SK-N-SH treated with all-trans-retinoic acid at 6 μM for 48 hours (cell line): Measurements from ENCODE around the gene CD200R1L.
A peak's percentile ranks its signal among the peaks of the same experiment; 100 is the strongest.

Source experiments
- ATAC-seq: fragments of 200-7000 bp; cut with Tn5 transposase; 3 replicates; pipeline ENCODE4 v1.9.1; 2020; ENCODE audit warnings: mild to moderate bottlenecking, moderate library complexity
- ARNTL ChIP-seq: fragments of 450-650 bp; formaldehyde crosslinking; IDR thresholded peaks from 2 replicates; pipeline ENCODE4 v1.5.0; 2020; ENCODE audit warnings: low read depth, mild to moderate bottlenecking, moderate library complexity, borderline replicate concordance
- BACH2 ChIP-seq: fragments of 250-450 bp; sonication (Bioruptor Pico); IDR thresholded peaks from 2 replicates; pipeline ENCODE4 v1.9.0; 2021; ENCODE audit warnings: mild to moderate bottlenecking, borderline replicate concordance
- CSDC2 ChIP-seq: fragments of 250-450 bp; sonication (Bioruptor Pico); IDR thresholded peaks from 2 replicates; pipeline ENCODE4 v1.5.0; 2020; ENCODE audit warnings: mild to moderate bottlenecking, moderate library complexity
- ESRRG ChIP-seq: fragments of 250-450 bp; sonication (Bioruptor Pico); IDR thresholded peaks from 2 replicates; pipeline ENCODE4 v1.6.1; 2021; ENCODE audit warnings: mild to moderate bottlenecking
- GLIS3 ChIP-seq: fragments of 250-450 bp; sonication (Bioruptor Pico); IDR thresholded peaks from 2 replicates; pipeline ENCODE4 v1.5.0; 2020; ENCODE audit warnings: mild to moderate bottlenecking, moderate library complexity
- ISL1 ChIP-seq: fragments of 250-450 bp; sonication (Bioruptor Pico); IDR thresholded peaks from 2 replicates; pipeline ENCODE4 v2.1.2; 2022; ENCODE audit warnings: mild to moderate bottlenecking, moderate library complexity
- OSR1 ChIP-seq: fragments of 250-450 bp; sonication (Bioruptor Pico); IDR thresholded peaks from 2 replicates; pipeline ENCODE4 v1.8.0; 2022; ENCODE audit warnings: moderate library complexity, mild to moderate bottlenecking, inconsistent platforms
- PPARA ChIP-seq: fragments of 250-450 bp; sonication (Bioruptor Pico); IDR thresholded peaks from 2 replicates; pipeline ENCODE4 v1.5.0; 2020; ENCODE audit warnings: mild to moderate bottlenecking, borderline replicate concordance
- RARB ChIP-seq: fragments of 250-450 bp; sonication (Bioruptor Pico); IDR thresholded peaks from 2 replicates; pipeline ENCODE4 v1.8.0; 2021; ENCODE audit warnings: mild to moderate bottlenecking, moderate library complexity
- SNAI2 ChIP-seq: fragments of 250-450 bp; sonication (Bioruptor Pico); IDR thresholded peaks from 2 replicates; pipeline ENCODE4 v1.5.0; 2020; ENCODE audit warnings: mild to moderate bottlenecking, moderate library complexity
- TCF4 ChIP-seq: fragments of 250-450 bp; sonication (Bioruptor Pico); IDR thresholded peaks from 2 replicates; pipeline ENCODE4 v1.8.0; 2021; ENCODE audit warnings: mild to moderate bottlenecking, moderate library complexity, borderline replicate concordance
- TOX ChIP-seq: fragments of 250-450 bp; sonication (Bioruptor Pico); IDR thresholded peaks from 2 replicates; pipeline ENCODE4 v1.8.0; 2021; ENCODE audit warnings: mild to moderate bottlenecking, moderate library complexity, borderline replicate concordance
- ZC3H10 ChIP-seq: fragments of 250-450 bp; sonication (Bioruptor Pico); IDR thresholded peaks from 2 replicates; pipeline ENCODE4 v1.5.1; 2021; ENCODE audit warnings: mild to moderate bottlenecking, moderate library complexity
- ZFP3 ChIP-seq: fragments of 250-450 bp; sonication (Bioruptor Pico); IDR thresholded peaks from 2 replicates; pipeline ENCODE4 v1.5.0; 2020; ENCODE audit warnings: mild to moderate bottlenecking, moderate library complexity
- ZFP30 ChIP-seq: fragments of 450-650 bp; formaldehyde crosslinking; IDR thresholded peaks from 2 replicates; pipeline ENCODE4 v1.5.0; 2022; ENCODE audit warnings: mild to moderate bottlenecking, moderate library complexity
- ZNF565 ChIP-seq: fragments of 450-650 bp; formaldehyde crosslinking; conservative IDR thresholded peaks from 2 replicates; pipeline ENCODE4 v1.5.0; 2020; ENCODE audit warnings: low read depth, mild to moderate bottlenecking, moderate library complexity
- ZNF70 ChIP-seq: fragments of 450-650 bp; formaldehyde crosslinking; IDR thresholded peaks from 2 replicates; pipeline ENCODE4 v1.5.0; 2020; ENCODE audit warnings: mild to moderate bottlenecking, moderate library complexity
- ZNF8 ChIP-seq: fragments of 450-650 bp; formaldehyde crosslinking; IDR thresholded peaks from 2 replicates; pipeline ENCODE4 v1.5.0; 2020; ENCODE audit warnings: mild to moderate bottlenecking, moderate library complexity
- TF ChIP-seq, protein P1 (sequence below): fragments of 250-450 bp; sonication (Bioruptor Pico); IDR thresholded peaks from 2 replicates; pipeline ENCODE4 v1.8.0; 2021; ENCODE audit warnings: low read depth, mild to moderate bottlenecking, moderate library complexity, borderline replicate concordance
- TF ChIP-seq, protein P2 (sequence below): fragments of 250-450 bp; sonication (Bioruptor Pico); IDR thresholded peaks from 2 replicates; pipeline ENCODE4 v1.5.1; 2021; ENCODE audit warnings: mild to moderate bottlenecking, moderate library complexity
- TF ChIP-seq, protein P3 (sequence below): fragments of 250-450 bp; sonication (Bioruptor Pico); IDR thresholded peaks from 2 replicates; pipeline ENCODE4 v1.5.0; 2020; ENCODE audit warnings: mild to moderate bottlenecking, moderate library complexity
- TF ChIP-seq, protein P4 (sequence below): fragments of 250-450 bp; sonication (Bioruptor Pico); IDR thresholded peaks from 2 replicates; pipeline ENCODE4 v1.5.1; 2020; ENCODE audit warnings: low read depth, mild to moderate bottlenecking, moderate library complexity

The CD200R1L gene

DNA sequence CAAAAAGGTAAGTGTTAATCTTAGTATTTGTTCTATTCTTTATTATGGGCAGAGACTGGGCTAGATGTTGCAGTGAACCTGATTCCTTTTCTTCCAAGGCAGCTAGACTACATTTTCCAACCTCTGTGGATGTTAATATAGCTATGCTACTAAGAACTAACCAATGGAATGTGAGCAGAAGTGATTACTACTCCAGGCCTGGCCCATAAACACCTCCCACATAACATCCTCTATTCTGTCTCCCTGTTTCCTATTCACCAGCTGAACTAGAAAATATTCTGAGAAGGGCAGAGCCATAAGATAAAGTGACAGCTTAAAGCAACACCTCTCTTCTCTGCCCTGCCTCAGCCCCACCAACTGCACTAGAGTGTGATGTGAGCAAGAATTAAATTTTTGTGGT, 29.4 kb downstream of the CD200R1L start:
- no peak for TF ChIP-seq GLIS3
- no peak for TF ChIP-seq TOX (CRISPR knock-in tag)
- TF ChIP-seq, protein P1, sequence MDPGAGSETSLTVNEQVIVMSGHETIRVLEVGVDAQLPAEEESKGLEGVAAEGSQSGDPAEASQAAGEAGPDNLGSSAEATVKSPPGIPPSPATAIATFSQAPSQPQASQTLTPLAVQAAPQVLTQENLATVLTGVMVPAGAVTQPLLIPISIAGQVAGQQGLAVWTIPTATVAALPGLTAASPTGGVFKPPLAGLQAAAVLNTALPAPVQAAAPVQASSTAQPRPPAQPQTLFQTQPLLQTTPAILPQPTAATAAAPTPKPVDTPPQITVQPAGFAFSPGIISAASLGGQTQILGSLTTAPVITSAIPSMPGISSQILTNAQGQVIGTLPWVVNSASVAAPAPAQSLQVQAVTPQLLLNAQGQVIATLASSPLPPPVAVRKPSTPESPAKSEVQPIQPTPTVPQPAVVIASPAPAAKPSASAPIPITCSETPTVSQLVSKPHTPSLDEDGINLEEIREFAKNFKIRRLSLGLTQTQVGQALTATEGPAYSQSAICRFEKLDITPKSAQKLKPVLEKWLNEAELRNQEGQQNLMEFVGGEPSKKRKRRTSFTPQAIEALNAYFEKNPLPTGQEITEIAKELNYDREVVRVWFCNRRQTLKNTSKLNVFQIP (CRISPR knock-in tag): no peak
- TF ChIP-seq, protein P2, sequence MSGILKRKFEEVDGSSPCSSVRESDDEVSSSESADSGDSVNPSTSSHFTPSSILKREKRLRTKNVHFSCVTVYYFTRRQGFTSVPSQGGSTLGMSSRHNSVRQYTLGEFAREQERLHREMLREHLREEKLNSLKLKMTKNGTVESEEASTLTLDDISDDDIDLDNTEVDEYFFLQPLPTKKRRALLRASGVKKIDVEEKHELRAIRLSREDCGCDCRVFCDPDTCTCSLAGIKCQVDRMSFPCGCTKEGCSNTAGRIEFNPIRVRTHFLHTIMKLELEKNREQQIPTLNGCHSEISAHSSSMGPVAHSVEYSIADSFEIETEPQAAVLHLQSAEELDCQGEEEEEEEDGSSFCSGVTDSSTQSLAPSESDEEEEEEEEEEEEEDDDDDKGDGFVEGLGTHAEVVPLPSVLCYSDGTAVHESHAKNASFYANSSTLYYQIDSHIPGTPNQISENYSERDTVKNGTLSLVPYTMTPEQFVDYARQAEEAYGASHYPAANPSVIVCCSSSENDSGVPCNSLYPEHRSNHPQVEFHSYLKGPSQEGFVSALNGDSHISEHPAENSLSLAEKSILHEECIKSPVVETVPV (CRISPR knock-in tag): no peak
- no peak for TF ChIP-seq ESRRG
- TF ChIP-seq ZNF8 (CRISPR knock-in tag): no peak
- TF ChIP-seq RARB: no peak
- no peak for TF ChIP-seq BACH2
- no peak for TF ChIP-seq TCF4
- no peak for TF ChIP-seq ZNF70 (CRISPR knock-in tag)
- no peak for TF ChIP-seq ZNF565
- TF ChIP-seq CSDC2: no peak
- TF ChIP-seq ISL1: no peak
- TF ChIP-seq, protein P3, sequence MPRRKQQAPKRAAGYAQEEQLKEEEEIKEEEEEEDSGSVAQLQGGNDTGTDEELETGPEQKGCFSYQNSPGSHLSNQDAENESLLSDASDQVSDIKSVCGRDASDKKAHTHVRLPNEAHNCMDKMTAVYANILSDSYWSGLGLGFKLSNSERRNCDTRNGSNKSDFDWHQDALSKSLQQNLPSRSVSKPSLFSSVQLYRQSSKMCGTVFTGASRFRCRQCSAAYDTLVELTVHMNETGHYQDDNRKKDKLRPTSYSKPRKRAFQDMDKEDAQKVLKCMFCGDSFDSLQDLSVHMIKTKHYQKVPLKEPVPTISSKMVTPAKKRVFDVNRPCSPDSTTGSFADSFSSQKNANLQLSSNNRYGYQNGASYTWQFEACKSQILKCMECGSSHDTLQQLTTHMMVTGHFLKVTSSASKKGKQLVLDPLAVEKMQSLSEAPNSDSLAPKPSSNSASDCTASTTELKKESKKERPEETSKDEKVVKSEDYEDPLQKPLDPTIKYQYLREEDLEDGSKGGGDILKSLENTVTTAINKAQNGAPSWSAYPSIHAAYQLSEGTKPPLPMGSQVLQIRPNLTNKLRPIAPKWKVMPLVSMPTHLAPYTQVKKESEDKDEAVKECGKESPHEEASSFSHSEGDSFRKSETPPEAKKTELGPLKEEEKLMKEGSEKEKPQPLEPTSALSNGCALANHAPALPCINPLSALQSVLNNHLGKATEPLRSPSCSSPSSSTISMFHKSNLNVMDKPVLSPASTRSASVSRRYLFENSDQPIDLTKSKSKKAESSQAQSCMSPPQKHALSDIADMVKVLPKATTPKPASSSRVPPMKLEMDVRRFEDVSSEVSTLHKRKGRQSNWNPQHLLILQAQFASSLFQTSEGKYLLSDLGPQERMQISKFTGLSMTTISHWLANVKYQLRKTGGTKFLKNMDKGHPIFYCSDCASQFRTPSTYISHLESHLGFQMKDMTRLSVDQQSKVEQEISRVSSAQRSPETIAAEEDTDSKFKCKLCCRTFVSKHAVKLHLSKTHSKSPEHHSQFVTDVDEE: no peak
- no peak for TF ChIP-seq ZFP3
- no peak for TF ChIP-seq OSR1 (CRISPR knock-in tag)
- no peak for ATAC-seq

DNA sequence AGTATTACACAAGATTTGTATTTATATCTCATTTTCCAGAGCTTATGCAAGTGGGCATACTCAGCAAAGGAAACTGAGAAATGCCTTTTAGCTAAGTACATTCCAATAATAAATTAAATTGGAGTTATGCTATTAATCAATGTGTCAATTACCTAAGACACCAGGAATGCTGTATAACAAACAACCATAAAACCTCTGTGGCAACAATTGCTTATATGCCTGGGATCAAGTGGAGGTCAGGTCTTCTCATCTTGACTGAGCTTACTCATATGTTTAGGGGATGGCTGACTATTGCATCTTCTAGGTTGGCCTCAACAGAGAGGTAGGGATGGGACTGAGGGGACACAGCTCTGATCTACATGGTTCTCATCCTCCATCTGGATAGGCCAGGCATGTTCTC, 30.7 kb downstream of the CD200R1L start:
- TF ChIP-seq ZC3H10 (CRISPR knock-in tag): no peak
- TF ChIP-seq PPARA: no peak
- peak; percentile 43; the same call in 1 of the 2 replicates for TF ChIP-seq ISL1
- TF ChIP-seq ZFP30 (CRISPR knock-in tag): no peak
- TF ChIP-seq, protein P2 (CRISPR knock-in tag): no peak
- ATAC-seq: no peak

DNA sequence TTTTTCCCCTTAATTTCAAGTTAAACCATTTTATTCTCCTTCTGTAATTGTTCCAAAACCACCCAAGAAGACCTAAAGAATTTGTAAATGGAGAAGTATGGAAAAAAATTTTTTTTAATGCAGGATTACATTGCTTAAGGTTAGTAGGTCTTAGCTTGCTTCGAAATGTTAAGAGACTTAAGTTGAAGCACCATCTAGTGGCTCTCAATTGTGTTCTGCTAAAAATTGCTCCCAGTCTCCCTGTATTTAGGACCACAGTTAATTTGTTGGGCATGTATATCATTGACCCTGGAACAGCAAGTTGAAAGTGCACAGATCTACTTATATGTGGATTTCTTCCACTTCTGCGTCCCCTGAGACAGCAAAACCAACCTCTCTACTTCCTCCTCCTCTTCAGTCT, 32.4 kb downstream of the CD200R1L start:
- peak; percentile 70 for ATAC-seq
- TF ChIP-seq ESRRG (no peak), ARNTL (CRISPR knock-in tag) (no peak), RARB (no peak), TOX (CRISPR knock-in tag) (no peak), BACH2 (no peak), ZFP3 (no peak), ISL1 (no peak), SNAI2 (no peak)
- TF ChIP-seq, protein P1 (CRISPR knock-in tag): no peak

DNA sequence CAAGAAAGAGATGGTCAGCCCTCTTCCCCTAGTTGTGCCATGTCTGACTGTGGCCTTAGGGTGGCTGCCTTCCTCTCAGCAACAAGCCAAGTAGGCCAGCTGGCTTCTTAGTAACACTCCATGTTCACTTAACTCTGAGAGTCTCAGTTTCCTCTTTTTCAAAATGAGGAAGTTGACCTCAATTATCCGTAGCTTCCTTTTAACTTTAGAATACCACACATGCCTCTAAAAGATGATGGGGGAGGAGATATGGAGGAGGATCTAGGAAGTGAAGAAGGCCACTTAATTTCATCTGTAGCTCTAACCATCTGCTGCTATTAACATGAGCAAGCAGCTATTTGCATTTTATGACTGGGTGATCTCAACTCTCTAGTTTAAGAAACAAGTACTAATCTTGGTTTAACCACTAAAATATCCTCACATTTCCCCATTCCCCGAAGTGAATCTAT, 32.9 kb downstream of the CD200R1L start:
- ATAC-seq: no peak
- TF ChIP-seq OSR1 (CRISPR knock-in tag): no peak
- TF ChIP-seq PPARA: no peak
- TF ChIP-seq ZNF8 (CRISPR knock-in tag): no peak
- TF ChIP-seq ZC3H10 (CRISPR knock-in tag): no peak
- no peak for TF ChIP-seq BACH2
- no peak for TF ChIP-seq RARB
- no peak for TF ChIP-seq CSDC2
- no peak for TF ChIP-seq ISL1
- TF ChIP-seq ESRRG: no peak
- TF ChIP-seq, protein P4, sequence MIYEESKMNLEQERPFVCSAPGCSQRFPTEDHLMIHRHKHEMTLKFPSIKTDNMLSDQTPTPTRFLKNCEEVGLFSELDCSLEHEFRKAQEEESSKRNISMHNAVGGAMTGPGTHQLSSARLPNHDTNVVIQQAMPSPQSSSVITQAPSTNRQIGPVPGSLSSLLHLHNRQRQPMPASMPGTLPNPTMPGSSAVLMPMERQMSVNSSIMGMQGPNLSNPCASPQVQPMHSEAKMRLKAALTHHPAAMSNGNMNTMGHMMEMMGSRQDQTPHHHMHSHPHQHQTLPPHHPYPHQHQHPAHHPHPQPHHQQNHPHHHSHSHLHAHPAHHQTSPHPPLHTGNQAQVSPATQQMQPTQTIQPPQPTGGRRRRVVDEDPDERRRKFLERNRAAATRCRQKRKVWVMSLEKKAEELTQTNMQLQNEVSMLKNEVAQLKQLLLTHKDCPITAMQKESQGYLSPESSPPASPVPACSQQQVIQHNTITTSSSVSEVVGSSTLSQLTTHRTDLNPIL (CRISPR knock-in tag): no peak
- no peak for TF ChIP-seq ZFP3
- TF ChIP-seq TOX (CRISPR knock-in tag): no peak
- no peak for TF ChIP-seq TCF4
- TF ChIP-seq, protein P2 (CRISPR knock-in tag): no peak
